HCT116 (cell line): ENCODE measurements around the gene LYSMD3. TPM values are rescaled to one million over a fixed set of nuclear protein-coding genes. Genes with fewer than 3 reads are reported as not detected.

ENCODE experiments used
- ATAC-seq: fragments of 200-7000 bp; cut with Tn5 transposase; 2 replicates; pipeline ENCODE4 v1.9.1; 2020; ENCODE audit warnings: mild to moderate bottlenecking, moderate library complexity
- BruUV-seq: library from RNA; stranded (reverse); fragments of 400-500 nt; replicated peaks from 2 replicates; lab custom pipeline; 2021; lab: Mats Ljungman, UMichigan
- CTCF ChIA-PET: fragments of 300-600 bp; sonication (Branson Sonifier 250); formaldehyde crosslinking; loops from one replicate; lab custom pipeline; 2021; ENCODE audit warnings: antibody characterized with exemption; lab: Charles Lee
- POLR2A ChIA-PET: fragments of 300-600, 350-600 bp; sonication (Branson Sonifier 250); formaldehyde crosslinking; loops from one replicate; lab custom pipeline; 2021; ENCODE audit warnings: antibody characterized with exemption; lab: Charles Lee
- RAD21 ChIA-PET, 2 experiments: fragments of 300-600 bp; sonication (Branson Sonifier 250); formaldehyde crosslinking; loops; one replicate each; lab custom pipeline; 2023; ENCODE audit warnings: low total read pairs in 2 of 2; ENCODE audit not compliant: uncharacterized antibody in 2 of 2, unreplicated experiment in 2 of 2, low non-redundant PET in 1 of 2; lab: Charles Lee
- DNase-seq: peaks from one replicate; pipeline ENCODE4 v3.0.0-alpha.2; 2010; ENCODE audit warnings: low read depth, low spot score
- H2AFZ ChIP-seq: fragments of 200-600 bp; shearing (Covaris generic), sonication (generic); 2 replicates; pipeline ENCODE4 v1.6.1; 2017; ENCODE audit warnings: low read depth, mixed run types, mixed read lengths, antibody characterized with exemption, low read length; ENCODE audit not compliant: poor library complexity, severe bottlenecking
- H3K27ac ChIP-seq: 2 replicates; pipeline ENCODE4 v1.5.1; 2012; ENCODE audit warnings: low read depth, low read length
- H3K27me3 ChIP-seq: fragments of 200-600 bp; sonication (generic); 2 replicates; pipeline ENCODE4 v1.6.1; 2016; ENCODE audit warnings: mixed run types, low read length, mixed read lengths; ENCODE audit not compliant: insufficient read depth
- H3K36me3 ChIP-seq, 2 experiments: fragments of 200-500 bp in 1 of 2; fragments of 200-600 bp in 1 of 2; sonication (Bioruptor generic) in 1 of 2; sonication (generic) in 1 of 2; 2 replicates each; pipeline versions ENCODE4 v1.5.1 to v1.6.1; 2014 to 2016; ENCODE audit warnings: low read length in 2 of 2, inconsistent platforms in 1 of 2, mixed read lengths in 1 of 2, mixed run types in 1 of 2; ENCODE audit not compliant: insufficient read depth in 2 of 2, control insufficient read depth in 1 of 2
- H3K4me1 ChIP-seq, 2 experiments: fragments of 200-600 bp in 1 of 2; sonication (generic) in 1 of 2; 2 replicates each; pipeline versions ENCODE4 v1.5.1 to v1.6.1; 2012 to 2017; ENCODE audit warnings: low read length in 2 of 2, inconsistent platforms in 1 of 2, mild to moderate bottlenecking in 1 of 2, mixed read lengths in 1 of 2, mixed run types in 1 of 2, moderate library complexity in 1 of 2; ENCODE audit not compliant: insufficient read depth in 2 of 2, control insufficient read depth in 1 of 2
- H3K4me2 ChIP-seq: fragments of 200-600 bp; sonication (generic); 2 replicates; pipeline ENCODE4 v1.6.1; 2017; ENCODE audit warnings: mixed run types, low read length, mixed read lengths
- H3K4me3 ChIP-seq, 2 experiments: fragments of 200-600 bp in 1 of 2; sonication (generic) in 1 of 2; replicated peaks in 1 of 2; 2 replicates each; pipeline ENCODE4 v1.5.1; 2011 to 2016; ENCODE audit warnings: low read length in 2 of 2, control low read depth in 1 of 2, low read depth in 1 of 2, mild to moderate bottlenecking in 1 of 2, mixed read lengths in 1 of 2, mixed run types in 1 of 2
- H3K79me2 ChIP-seq: fragments of 200-600 bp; sonication (generic); 2 replicates; pipeline ENCODE4 v1.6.1; 2017; ENCODE audit warnings: mild to moderate bottlenecking, mixed run types, low read length, moderate library complexity, mixed read lengths; ENCODE audit not compliant: insufficient read depth
- H3K9ac ChIP-seq: fragments of 200-600 bp; sonication (generic); 2 replicates; pipeline ENCODE4 v1.6.1; 2016; ENCODE audit warnings: low read length, mixed read lengths
- H3K9me2 ChIP-seq: fragments of 200-600 bp; sonication (generic), shearing (Covaris generic); 2 replicates; pipeline ENCODE4 v1.6.1; 2017; ENCODE audit warnings: mixed run types, mild to moderate bottlenecking, moderate library complexity; ENCODE audit not compliant: insufficient read depth
- H3K9me3 ChIP-seq, 2 experiments: fragments of 200-500 bp in 1 of 2; fragments of 200-600 bp in 1 of 2; sonication (Bioruptor generic) in 1 of 2; sonication (generic) in 1 of 2; 2 replicates each; pipeline ENCODE4 v1.6.1; 2014 to 2017; ENCODE audit warnings: low read length in 2 of 2, mixed read lengths in 2 of 2, inconsistent platforms in 1 of 2, low read depth in 1 of 2, mild to moderate bottlenecking in 1 of 2, mixed run types in 1 of 2, moderate library complexity in 1 of 2; ENCODE audit not compliant: control insufficient read depth in 1 of 2, insufficient read depth in 1 of 2
- H4K20me1 ChIP-seq: fragments of 200-600 bp; sonication (generic), shearing (Covaris generic); 2 replicates; pipeline ENCODE4 v1.6.1; 2017; ENCODE audit warnings: mixed run types, mild to moderate bottlenecking, moderate library complexity; ENCODE audit not compliant: insufficient read depth
- ELF1 ChIP-seq: IDR thresholded peaks from 2 replicates; pipeline ENCODE4 v1.6.1; 2012; ENCODE audit warnings: low read depth, borderline replicate concordance
- EZH2 ChIP-seq: fragments of 200-600 bp; sonication (generic); IDR thresholded peaks from 2 replicates; pipeline ENCODE4 v1.6.1; 2017; ENCODE audit warnings: antibody characterized with exemption, mixed run types
- EZH2phosphoT487 ChIP-seq: fragments of 200-600 bp; IDR thresholded peaks from 2 replicates; pipeline ENCODE4 v1.6.1; 2018; ENCODE audit warnings: antibody characterized with exemption, borderline replicate concordance
- FOSL1 ChIP-seq: IDR thresholded peaks from 2 replicates; pipeline ENCODE4 v1.6.1; 2012; ENCODE audit warnings: low read depth
- JUND ChIP-seq: IDR thresholded peaks from 2 replicates; pipeline ENCODE4 v1.6.1; 2012
- MAX ChIP-seq: IDR thresholded peaks from 2 replicates; pipeline ENCODE4 v1.6.1; 2012
- POLR2A ChIP-seq: IDR thresholded peaks from 2 replicates; pipeline ENCODE4 v1.7.0; 2011; ENCODE audit warnings: borderline replicate concordance; ENCODE audit not compliant: insufficient read depth, insufficient read length; ENCODE audit errors: extremely low read depth
- RAD21 ChIP-seq: IDR thresholded peaks from 2 replicates; pipeline ENCODE4 v1.6.1; 2012; ENCODE audit warnings: low read depth, mild to moderate bottlenecking
- YY1 ChIP-seq: IDR thresholded peaks from 2 replicates; pipeline ENCODE4 v1.6.1; 2011; ENCODE audit warnings: low read length, low read depth, moderate library complexity, mild to moderate bottlenecking; ENCODE audit not compliant: insufficient replicate concordance; ENCODE audit errors: extremely low read depth
- ZFX ChIP-seq: fragments of 450-650 bp; IDR thresholded peaks from 2 replicates; pipeline ENCODE4 v1.6.1; 2017
- intact Hi-C: fragments of 100-400 bp; cut with micrococcal nuclease; formaldehyde crosslinking; loops from 2 replicates; pipeline ENCODE4 v1.10.0; 2022
- total RNA-seq: library from RNA; stranded (reverse); gene quantifications from one replicate; pipeline ENCODE4 v1.2.1, GENCODE V29; 2021; ENCODE audit not compliant: unreplicated experiment
- TF ChIP-seq, protein P1 (sequence below), 3 experiments: fragments of 200-600 bp in 1 of 3; sonication (generic) in 1 of 3; IDR thresholded peaks in 2 of 3; conservative IDR thresholded peaks in 1 of 3; 2 replicates each; pipeline ENCODE4 v1.5.1; 2012 to 2017; ENCODE audit warnings: low read depth in 2 of 3, low read length in 2 of 3, antibody characterized with exemption in 1 of 3, borderline replicate concordance in 1 of 3, control low read depth in 1 of 3, mild to moderate bottlenecking in 1 of 3, mixed read lengths in 1 of 3, mixed run types in 1 of 3, moderate library complexity in 1 of 3; ENCODE audit not compliant: insufficient read depth in 1 of 3

LYSMD3 gene
- total RNA-seq, 1 experiment from 2014 or later = 18.0 TPM

GRCh38 chr5:90479611-90480385 lies 49.6 kb downstream of the LYSMD3 start:
- no TSS peak for BruUV-seq
- CTCF ChIA-PET = no interaction called here
- DNase-seq = no peak
- Histone ChIP-seq H2AFZ (no peak overlapping the region), H3K4me3 (no peak overlapping the region), H3K27ac (no peak overlapping the region), H4K20me1 (no peaks in the 10 kb centered on the region), H3K9me3 (no peaks in the 10 kb centered on the region), H3K9ac (no peak overlapping the region), H3K36me3 (0 out of 4 replicates have a peak, but pooled peaks cover 0 to 2% of the 10 kb centered on the region in 2 experiments), H3K4me2 (no peak overlapping the region), H3K4me1 (peaks cover 2 to 16% of the 10 kb centered on the region in 2 experiments; a peak in 3 of 4 replicates), H3K27me3 (no peaks in the 10 kb centered on the region), H3K9me2 (no peaks in the 10 kb centered on the region), H3K79me2 (peaks cover 76% of the 10 kb centered on the region)
- RAD21 ChIA-PET = no interaction called here
- no peak for TF ChIP-seq JUND
- no peak for TF ChIP-seq EZH2phosphoT487
- TF ChIP-seq EZH2 = no peak
- no peak for TF ChIP-seq POLR2A
- TF ChIP-seq ZFX = no peak
- TF ChIP-seq, protein P1, sequence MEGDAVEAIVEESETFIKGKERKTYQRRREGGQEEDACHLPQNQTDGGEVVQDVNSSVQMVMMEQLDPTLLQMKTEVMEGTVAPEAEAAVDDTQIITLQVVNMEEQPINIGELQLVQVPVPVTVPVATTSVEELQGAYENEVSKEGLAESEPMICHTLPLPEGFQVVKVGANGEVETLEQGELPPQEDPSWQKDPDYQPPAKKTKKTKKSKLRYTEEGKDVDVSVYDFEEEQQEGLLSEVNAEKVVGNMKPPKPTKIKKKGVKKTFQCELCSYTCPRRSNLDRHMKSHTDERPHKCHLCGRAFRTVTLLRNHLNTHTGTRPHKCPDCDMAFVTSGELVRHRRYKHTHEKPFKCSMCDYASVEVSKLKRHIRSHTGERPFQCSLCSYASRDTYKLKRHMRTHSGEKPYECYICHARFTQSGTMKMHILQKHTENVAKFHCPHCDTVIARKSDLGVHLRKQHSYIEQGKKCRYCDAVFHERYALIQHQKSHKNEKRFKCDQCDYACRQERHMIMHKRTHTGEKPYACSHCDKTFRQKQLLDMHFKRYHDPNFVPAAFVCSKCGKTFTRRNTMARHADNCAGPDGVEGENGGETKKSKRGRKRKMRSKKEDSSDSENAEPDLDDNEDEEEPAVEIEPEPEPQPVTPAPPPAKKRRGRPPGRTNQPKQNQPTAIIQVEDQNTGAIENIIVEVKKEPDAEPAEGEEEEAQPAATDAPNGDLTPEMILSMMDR (IDR thresholded peaks at IDR 0.05 in 2 of 3, conservative IDR thresholded peaks at IDR 0.05 in 1 of 3; ENCODE audit: borderline replicate concordance in 1 of 3, insufficient read depth in 1 of 3, low read depth in 2 of 3, low read length in 2 of 3) = no peak
- TF ChIP-seq FOSL1 = no peak
- TF ChIP-seq YY1 = no peak
- TF ChIP-seq RAD21 = no peak
- no peak for TF ChIP-seq MAX
- no peak for TF ChIP-seq ELF1
- POLR2A ChIA-PET = no interaction called here
- intact Hi-C loops = no loop called here
- no peak for ATAC-seq
